Esophagus muscularis mucosa (tissue), 3 donors: ENCODE data around the gene ZNF622.

Source experiments
- EP300 ChIP-seq: sonication (generic); formaldehyde crosslinking; IDR thresholded peaks from one replicate; pipeline ENCODE4 v1.6.1; 2017; ENCODE audit warnings: antibody characterized with exemption
- TF ChIP-seq, protein P1 (sequence below), 3 experiments: fragments of 200-600 bp in 2 of 3; fragments of 450-650 bp in 1 of 3; sonication (generic) in 2 of 3; IDR thresholded peaks; one replicate each; pipeline ENCODE4 v1.5.1; 2017 to 2019; ENCODE audit warnings: antibody characterized with exemption in 3 of 3, mild to moderate bottlenecking in 2 of 3, moderate library complexity in 1 of 3

DNA sequence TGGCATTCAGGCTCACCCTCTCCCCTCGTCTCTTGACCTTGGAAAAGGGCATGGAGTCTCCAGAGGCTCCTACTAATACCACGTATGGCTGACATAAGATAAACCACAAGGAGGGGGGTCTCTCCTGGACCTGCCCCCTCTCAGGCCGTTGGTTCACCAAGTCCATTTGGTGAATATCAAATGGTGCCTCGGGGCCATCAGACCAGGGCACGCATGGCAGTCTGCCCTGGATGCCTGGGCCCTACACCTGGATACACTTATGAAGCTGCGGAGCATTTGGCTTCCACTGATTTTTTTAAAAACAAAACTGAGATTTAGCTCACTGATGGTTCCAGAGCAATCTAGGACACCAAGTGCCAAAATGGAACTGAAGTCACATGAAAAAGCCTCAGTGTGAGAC is 40.3 kb upstream of the ZNF622 start:
- TF ChIP-seq, protein P1, sequence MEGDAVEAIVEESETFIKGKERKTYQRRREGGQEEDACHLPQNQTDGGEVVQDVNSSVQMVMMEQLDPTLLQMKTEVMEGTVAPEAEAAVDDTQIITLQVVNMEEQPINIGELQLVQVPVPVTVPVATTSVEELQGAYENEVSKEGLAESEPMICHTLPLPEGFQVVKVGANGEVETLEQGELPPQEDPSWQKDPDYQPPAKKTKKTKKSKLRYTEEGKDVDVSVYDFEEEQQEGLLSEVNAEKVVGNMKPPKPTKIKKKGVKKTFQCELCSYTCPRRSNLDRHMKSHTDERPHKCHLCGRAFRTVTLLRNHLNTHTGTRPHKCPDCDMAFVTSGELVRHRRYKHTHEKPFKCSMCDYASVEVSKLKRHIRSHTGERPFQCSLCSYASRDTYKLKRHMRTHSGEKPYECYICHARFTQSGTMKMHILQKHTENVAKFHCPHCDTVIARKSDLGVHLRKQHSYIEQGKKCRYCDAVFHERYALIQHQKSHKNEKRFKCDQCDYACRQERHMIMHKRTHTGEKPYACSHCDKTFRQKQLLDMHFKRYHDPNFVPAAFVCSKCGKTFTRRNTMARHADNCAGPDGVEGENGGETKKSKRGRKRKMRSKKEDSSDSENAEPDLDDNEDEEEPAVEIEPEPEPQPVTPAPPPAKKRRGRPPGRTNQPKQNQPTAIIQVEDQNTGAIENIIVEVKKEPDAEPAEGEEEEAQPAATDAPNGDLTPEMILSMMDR (IDR thresholded peaks at IDR 0.05): no peak
- no peak for TF ChIP-seq EP300
